Limb (tissue), 2 donors: ENCODE data around the gene CTAG1B.
"Not testable (repeated sequence)": the region's sequence is repeated elsewhere in the genome, so short reads cannot be mapped to it uniquely, and the experiment has no call there.

Experiments
- DNase-seq, 2 donors: peaks; one replicate each; pipeline ENCODE4 v3.0.0-alpha.2; 2016; ENCODE audit errors: extremely low spot score in 2 of 2

The CTAG1B gene

GRCh38 chrX:154619182-154619581 is at the start of gene CTAG1B:
Gene CTAG1B, minus strand, starts transcription at chrX:154619282. Its CDS starts 64 bp downstream, at chrX:154619218.
- DNase-seq = not testable (repeated sequence)

GRCh38 chrX:154661899-154662298 is 42.8 kb upstream of the CTAG1B start:
- no peak for DNase-seq

GRCh38 chrX:154661170-154661569 is 42.1 kb upstream of the CTAG1B start:
- no peak for DNase-seq

GRCh38 chrX:154660541-154660940 is 41.5 kb upstream of the CTAG1B start:
- no peak for DNase-seq

GRCh38 chrX:154658957-154659356 is 39.9 kb upstream of the CTAG1B start:
- no peak for DNase-seq

- DNase-seq = no peak
Observed at GRCh38 chrX:154658187-154658586, 39.1 kb upstream of the CTAG1B start.

- DNase-seq = no peak
Observed at GRCh38 chrX:154657226-154657805, 38.2 kb upstream of the CTAG1B start.

DNA sequence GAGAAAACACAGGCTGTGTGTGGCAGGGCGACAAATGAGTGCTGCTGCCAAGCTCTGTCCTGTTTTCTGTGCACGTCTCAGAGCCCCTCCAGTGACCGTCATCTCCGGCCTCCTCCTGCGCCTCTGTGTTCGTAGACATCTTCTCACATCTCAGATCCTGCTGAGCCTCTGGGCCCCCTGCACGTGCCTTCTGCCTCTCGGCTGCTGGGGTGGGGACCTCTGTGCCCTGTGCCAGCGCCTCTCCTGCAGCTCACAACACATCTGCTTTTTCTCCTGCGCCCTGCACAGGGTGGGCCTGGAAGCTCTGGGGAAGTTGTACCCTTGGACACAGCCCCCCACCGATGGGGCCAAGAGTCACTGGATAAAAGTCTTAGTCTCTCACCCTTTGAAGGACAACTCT is 36.7 kb upstream of the CTAG1B start:
- DNase-seq = no peak

- DNase-seq = no peak
Observed at GRCh38 chrX:154655346-154655745, 36.3 kb upstream of the CTAG1B start.

DNA sequence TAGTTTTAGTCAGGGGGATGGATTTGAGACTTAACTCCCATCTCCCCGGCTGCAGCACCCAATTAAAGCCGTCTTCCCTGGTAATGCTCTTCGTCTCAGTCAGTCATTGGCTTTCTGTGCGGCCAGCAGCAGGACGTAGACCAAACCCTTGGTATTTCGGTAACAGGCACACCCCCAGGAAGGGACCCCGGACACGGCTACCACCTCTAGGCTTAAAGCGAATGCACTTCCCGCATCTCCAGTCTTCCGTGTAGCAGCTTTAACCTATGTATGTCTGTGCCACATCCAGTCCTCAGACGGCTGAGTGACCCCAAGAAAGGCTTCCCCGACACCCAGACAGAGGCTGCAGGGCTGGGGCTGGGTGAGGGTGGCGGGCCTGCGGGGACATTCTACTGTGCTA is 35.8 kb upstream of the CTAG1B start:
- DNase-seq = no peak

GRCh38 chrX:154654372-154654771 is 35.3 kb upstream of the CTAG1B start:
- no peak for DNase-seq

DNA sequence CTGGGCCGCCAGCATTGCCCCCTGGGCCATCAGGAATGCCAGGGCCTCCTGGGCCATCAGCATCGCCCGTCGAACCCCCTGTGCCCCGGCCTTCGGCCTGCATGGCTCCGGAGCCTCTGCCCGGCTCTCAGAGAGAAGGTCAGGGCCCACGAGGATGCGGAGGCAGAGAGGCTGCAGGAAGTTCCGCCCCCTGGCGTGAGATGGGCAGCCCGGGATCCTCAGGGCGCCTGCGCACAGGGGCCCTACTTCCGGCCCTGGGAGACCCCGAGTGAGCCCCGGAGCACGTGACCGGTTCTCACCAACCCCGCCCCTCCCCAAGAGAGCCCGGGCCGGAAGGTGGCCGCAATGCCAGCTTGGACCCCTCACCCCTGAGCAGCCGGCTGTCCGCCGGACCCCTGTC is 34.3 kb upstream of the CTAG1B start, which contains the start of gene CTAG2:
Gene CTAG2 (minus strand): TSS at position 167 of the 400 bp plus-strand sequence. CDS start 64 bp downstream, at position 103.
- not testable (repeated sequence) for DNase-seq

- no peak for DNase-seq
Observed at GRCh38 chrX:154653048-154653401, 33.9 kb upstream of the CTAG1B start.

DNA sequence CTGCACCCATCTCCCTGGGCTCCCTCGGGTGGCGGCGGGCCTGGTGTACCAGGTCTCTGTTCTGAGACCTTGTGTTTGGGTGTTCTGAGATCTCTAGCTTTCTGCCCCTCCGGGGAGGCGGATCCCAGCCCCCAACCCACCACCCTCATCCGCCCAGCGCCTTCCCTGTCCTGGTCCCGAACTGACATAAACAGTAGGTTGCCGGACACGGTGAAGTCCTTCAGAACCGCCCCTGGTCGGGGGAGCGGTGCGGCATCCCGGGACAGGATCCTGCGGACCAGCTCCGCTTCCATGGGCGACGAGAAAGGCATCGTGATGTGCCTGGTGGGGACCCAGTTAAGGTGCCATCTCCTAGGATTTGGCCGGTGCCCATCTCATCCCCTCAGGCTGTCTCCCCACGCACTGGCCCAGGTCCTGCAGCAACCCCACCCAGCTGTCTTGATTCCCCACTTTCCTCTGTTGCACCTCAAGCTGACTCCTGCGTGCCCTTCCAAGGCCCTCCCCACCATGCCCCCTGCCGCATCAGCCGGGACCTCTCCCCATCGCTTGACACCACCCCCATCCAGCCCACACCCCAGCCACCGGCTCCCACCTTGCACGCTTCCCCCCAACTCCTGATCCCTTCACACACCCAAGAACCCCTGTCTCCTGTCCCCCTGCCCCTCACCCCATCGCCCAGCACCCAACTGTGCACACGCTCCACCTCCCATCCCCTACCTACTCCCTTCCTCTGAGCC is 33.4 kb upstream of the CTAG1B start:
- DNase-seq = no peak

GRCh38 chrX:154650221-154650510 is 31.1 kb upstream of the CTAG1B start:
- DNase-seq = no peak

DNA sequence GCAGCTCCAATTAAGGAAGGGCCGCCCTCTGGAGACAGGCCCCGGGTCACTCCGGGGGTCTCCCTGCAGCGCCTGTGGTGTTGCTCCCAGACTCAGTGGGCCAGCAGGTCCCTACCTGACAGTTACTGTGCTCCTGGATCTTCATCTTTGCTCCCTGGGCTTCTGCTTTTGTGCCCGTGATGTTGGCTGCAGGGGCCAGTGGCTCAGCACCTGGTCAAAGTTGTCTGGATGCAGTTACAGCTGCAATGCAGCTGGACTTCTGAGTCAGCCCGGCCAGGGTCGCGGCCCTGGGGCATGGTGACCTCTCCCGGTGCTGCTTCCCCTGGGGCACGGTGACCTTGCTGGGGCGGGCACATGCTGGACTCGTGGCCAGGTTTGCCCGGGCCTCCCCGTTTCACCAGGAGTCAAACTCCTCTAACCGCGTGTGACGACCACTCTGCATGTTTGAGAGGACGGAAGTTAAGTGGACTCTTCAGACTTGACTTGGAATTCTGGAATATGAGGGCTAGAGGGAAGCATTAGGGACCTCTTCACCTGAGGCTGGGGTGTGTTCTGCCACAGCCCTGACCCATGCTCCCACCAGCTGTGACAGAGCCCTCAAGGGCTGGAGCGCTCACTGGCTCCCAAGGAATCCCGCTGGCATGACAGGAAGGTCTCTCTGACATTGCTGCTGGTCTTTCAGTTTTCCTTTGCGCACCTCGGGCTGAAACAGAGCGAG is 30.6 kb upstream of the CTAG1B start:
- DNase-seq = no peak

- DNase-seq = no peak
Observed at GRCh38 chrX:154648931-154649330, 29.8 kb upstream of the CTAG1B start.

DNA sequence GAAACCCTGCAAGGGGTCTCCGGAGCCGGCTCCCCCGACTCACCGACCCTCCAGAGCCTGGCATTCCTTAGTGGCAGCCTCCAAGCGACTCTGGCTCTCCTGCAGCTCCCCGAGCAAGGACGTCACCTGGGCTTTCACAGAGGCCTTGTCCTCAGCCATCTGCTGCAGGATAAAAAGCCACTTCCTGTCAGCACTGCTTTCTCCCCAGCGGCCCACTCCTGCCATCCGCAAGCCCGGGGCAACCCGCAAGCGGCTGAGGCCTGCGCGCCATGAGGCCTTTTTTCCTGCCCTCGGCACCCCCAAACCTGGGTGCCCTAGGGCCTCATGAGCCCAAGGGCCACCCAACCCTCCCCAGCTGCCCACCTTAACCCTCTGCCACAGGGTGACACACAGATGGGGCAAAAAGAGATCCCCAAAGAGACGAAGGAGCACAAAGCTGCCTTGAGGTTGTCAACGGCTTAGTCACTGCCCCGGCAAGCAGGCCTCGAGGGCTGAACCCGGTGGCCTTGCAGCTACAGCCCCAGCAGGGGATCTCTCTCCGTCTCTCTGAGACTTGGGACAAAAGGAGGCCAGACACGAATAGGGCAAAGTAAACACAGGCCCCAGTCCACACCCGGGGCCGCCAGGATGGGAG is 26.8 kb upstream of the CTAG1B start:
- not testable (repeated sequence) for DNase-seq

DNA sequence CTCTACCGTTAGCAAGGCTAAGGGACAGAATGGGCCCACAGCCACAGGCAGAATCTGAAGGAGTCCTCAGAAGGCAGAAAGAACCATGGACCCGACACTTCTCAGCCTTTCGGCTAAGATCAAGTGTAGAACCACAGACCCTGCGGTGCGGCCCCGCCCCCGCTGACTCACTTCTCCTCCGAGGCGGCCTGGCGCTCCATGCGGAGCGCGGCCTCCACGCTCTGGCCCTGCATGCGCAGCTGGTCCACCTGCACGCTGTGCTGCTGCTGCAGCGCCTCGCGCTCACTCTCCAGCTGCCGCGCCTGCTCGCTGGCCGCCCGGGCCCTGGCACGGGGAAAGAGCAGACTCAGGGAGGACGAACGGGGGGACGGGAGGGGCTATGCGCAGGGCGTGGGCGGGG is 24.6 kb upstream of the CTAG1B start:
- DNase-seq = not testable (repeated sequence)

- not testable (repeated sequence) for DNase-seq
Observed at GRCh38 chrX:154641740-154642139, 22.7 kb upstream of the CTAG1B start.

- not testable (repeated sequence) for DNase-seq
Observed at GRCh38 chrX:154633661-154634060, 14.6 kb upstream of the CTAG1B start.

GRCh38 chrX:154630949-154631348 is 11.9 kb upstream of the CTAG1B start:
- DNase-seq = not testable (repeated sequence)
